T-helper 2 cell (primary cell): ENCODE measurements around the gene CC2D1A.

Source experiments
- DNase-seq, 5 experiments: peaks; one replicate each; pipeline versions ENCODE4 v3.0.0 to v3.0.0-alpha.2; 2012 to 2022

CC2D1A gene

DNA sequence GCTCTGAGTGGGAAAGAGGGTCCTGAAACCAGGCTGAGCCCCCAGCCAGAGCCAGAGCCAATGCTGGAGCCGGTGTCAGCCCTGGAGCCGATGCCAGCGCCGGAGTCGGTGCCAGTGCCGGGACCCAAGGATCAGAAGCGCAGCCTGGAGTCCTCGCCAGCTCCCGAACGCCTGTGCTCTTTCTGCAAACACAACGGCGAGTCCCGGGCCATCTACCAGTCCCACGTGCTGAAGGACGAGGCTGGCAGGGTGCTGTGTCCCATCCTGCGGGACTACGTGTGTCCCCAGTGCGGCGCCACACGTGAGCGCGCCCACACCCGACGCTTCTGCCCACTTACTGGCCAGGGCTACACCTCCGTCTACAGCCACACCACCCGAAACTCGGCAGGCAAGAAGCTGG lies 28.7 kb upstream of the CC2D1A start:
- DNase-seq: no peak

GRCh38 chr19:13880059-13881043 lies 25.6 kb upstream of the CC2D1A start:
- peak; percentile 93 to 99 (median 96) for DNase-seq

GRCh38 chr19:13881251-13881691 lies 24.7 kb upstream of the CC2D1A start:
- DNase-seq: peak in 1 of 5 experiments; percentile 51

GRCh38 chr19:13881692-13882418 lies 24.1 kb upstream of the CC2D1A start:
- peak in 3 of 5 experiments; percentile 31 to 82 (median 49) for DNase-seq

DNA sequence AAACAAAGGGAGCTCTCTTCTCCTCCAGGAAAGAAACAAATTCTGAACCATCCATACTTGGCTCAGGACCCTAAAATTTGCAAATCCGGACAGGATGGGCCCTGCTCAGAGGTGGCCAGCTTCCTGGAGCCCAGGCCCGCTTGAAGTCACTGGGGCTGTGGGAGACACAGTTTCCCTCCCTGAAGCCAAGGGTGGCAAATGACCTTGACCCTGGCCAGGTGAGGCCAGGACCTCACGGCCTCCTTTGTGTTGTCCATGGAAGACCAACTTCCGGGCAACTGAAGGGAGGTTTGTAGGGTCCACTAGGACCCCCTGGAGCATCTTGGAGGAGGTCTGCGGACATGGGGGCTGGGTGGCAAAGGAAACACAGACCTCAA lies 23.6 kb upstream of the CC2D1A start:
- no peak for DNase-seq

- DNase-seq: peak in 1 of 5 experiments; percentile 15
These were observed 23.2 kb upstream of the CC2D1A start for GRCh38 chr19:13882836-13883235.

DNA sequence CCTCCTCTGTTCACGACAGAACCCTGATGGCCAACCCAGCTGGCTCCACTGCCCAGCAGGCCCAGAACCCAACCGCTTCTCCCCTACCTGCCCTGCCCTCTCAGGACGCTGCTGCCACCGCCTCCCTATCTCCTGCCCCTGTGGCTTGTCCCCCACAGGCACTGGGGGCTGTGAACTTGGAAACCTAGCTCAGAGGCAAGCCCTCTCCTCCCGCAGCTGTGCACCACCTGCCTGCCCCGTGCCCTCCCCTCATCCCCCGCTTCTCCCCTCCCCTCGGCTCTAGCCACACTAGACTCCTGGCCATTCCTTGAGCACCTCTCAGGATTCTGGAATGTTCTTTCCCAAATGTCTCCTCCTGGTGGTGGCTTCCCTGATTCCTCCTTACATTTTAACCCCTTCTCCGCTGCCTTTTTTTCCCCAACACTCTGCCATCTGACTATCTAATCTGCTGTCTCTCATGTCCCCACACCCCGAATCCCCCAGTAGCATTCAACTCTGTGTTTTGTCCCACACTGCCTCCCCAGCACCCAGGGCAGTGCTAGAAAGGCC lies 22.4 kb upstream of the CC2D1A start:
- no peak for DNase-seq

DNA sequence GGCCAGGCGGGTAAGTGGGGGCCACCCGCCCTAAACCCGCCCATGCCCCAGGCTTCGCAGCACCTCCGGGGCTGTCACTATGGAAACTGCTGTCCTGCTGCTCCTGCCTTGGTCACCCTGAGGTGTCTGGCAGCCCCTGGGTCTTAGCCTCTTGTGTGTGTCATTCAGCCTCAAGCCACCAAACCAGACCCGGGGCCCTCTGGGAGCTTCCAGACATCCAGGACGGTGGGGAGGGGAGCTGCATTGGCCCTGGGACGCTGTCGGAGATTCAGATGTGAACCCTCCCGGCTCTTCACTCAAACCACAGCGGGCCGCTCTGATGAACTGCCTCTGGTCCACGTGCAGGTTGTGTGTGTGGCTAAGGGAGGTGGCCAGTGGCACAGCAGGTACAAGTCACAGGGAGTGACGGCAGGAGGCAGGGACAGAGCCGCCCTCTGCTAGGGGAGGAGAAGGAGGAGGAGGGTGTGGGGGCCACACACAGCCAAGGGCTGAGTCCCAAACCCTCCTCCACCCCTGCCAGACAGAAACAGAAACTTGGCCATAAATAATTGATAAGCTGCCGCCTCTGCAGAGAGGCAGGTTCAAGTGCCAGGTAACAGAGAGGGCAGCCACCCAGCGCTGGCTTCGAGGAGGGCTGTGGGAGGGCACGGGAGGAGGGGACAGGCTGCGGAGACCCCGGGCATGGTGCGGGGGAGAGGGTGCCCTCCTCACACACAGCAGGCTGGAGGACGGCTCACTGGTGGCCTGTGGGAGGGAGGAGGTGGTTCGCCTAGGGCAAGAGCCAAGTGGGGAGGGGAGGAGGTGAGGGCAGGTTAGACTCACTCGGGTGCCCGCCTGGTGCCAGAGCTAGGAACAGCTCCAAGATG lies 21.0 kb upstream of the CC2D1A start:
- no peak for DNase-seq

DNA sequence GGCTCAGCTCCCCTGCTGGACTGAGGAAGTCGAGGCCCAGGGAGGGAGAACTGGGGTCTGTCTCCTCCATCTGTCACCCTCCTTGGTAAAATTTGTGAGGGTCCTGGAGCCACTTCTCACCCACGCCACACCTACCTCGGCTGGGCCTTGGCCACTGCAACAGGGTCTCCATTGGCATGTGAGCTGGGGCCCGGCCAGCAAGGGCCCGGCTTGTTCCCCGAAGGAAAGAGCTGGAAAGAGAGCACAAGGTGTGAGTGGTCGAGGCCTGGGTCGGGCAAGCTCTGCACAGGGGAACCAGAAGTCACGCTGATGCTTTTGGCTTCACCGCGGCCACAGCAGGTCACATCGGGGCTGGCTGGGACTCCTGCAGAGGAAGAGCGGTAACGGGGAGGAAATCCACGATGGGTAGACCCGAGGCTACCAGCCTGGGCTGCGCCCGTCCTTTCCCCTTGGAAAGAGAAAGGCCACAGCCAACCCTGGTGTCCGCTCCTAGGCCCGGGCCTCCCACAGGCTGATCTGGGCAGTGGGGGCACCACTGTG lies 20.1 kb upstream of the CC2D1A start:
- no peak for DNase-seq

GRCh38 chr19:13887018-13887436 lies 19.0 kb upstream of the CC2D1A start:
- DNase-seq: peak in 2 of 5 experiments; percentile 40 to 77

DNA sequence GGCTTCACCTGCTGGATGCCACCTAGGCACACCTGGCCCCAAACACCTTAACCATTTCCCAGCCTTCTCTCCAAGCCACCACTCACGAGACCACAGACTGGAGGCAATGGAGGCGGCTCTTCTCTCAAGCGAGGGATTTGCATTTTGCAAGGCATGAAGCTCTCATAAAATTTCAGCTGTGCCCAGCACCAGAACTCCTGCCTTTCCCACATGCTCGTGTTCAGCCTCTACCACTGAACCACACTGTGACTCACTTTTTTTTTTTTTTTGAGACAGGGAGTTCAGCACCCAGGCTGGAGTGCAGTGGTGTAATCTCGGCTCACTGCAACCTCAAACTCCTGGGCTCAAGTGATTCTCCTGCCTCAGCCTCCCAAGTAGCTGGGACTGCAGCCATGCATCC lies 18.5 kb upstream of the CC2D1A start:
- DNase-seq: peak in 1 of 5 experiments; percentile 46

- no peak for DNase-seq
These were observed 17.7 kb upstream of the CC2D1A start for GRCh38 chr19:13888281-13888680.

GRCh38 chr19:13890136-13890535 lies 15.9 kb upstream of the CC2D1A start:
- DNase-seq: no peak

DNA sequence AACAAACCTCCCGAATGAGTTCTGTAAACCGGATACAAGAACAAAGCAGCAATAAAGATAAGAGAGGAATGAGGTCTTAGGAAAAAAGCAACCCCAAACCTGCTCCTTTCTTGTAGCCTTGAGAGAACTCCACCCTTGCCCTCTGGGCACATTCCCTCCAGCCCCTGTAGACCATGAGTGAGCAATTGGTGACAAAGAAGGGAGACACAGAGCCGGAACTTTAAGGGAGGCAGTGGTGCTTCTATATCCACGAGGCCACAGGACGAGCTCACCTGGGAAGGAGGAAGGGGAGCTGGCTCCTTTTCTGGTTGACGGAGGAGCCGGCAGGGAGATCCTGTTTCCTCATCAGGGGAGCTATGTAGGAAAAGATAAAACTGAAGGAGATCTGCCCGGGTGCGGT lies 13.1 kb upstream of the CC2D1A start:
- DNase-seq: no peak

DNA sequence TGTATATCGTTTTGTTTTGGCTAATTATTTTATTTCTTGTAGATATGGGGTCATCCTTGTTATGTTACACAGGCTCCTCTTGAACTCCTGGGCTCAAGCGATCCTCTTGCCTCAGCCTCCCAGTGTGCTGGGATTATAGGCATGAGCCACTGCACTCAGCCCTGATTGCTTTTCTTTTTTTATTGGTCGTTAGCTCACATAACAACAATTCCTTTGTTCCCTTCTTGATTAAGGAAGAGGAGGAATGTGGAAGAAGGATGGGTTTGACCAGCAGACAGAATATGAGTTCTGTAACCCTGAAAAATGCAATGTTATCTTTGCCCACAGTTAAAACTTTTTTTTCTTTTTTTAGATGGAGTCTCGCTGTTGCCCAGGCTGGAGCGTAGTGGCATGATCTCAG lies 11.4 kb upstream of the CC2D1A start:
- no peak for DNase-seq

DNA sequence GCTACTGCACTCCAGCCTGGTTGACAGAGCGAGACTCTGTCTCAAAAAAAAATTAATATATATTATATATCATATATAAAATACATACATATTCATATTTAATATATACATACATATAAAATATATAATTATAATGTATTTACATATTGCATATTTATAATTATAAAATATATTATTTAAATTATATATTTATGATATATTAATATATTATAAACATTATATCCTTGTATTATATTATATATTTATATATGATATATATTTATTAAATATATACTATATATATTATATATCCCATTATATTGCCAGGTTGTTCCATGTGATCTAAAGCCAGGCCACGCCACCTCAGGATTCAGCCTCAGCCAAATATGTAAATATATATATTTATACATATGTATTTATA lies 9.8 kb upstream of the CC2D1A start:
- no peak for DNase-seq

- DNase-seq: no peak
These were observed 6.6 kb upstream of the CC2D1A start for GRCh38 chr19:13899393-13899792.

GRCh38 chr19:13899912-13900584 lies 6.0 kb upstream of the CC2D1A start:
- DNase-seq: no peak

DNA sequence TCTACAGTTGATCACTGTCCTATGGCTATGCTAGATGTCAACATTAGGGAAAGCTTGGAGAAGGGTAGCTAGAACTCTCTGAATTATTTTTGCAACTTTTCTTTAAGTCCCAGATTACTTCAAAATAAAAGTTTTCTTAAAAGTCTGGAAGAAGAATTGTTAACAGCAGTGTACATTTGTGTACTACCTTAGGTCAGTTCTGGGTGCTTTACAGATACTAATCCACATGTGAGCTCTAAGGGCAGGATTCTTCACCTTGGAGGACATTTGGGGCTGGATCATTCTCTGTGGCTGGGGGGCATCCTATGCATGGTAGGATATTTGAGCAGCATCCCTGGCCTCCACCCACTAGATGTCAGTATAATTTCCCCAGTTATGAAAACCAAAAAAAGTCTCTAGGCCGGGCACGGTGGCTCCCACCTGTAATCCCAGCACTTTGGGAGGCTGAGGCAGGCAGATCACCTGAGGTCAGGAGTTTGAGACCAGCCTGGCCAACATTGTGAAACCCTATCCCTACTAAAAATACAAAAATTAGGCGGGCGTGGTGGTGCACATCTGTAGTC lies 2.9 kb upstream of the CC2D1A start:
- DNase-seq: peak in 2 of 5 experiments; percentile 21 to 65

- DNase-seq: peak in 2 of 5 experiments; percentile 23 to 30
These were observed 512 bp downstream of the CC2D1A start for GRCh38 chr19:13906521-13906904.

DNA sequence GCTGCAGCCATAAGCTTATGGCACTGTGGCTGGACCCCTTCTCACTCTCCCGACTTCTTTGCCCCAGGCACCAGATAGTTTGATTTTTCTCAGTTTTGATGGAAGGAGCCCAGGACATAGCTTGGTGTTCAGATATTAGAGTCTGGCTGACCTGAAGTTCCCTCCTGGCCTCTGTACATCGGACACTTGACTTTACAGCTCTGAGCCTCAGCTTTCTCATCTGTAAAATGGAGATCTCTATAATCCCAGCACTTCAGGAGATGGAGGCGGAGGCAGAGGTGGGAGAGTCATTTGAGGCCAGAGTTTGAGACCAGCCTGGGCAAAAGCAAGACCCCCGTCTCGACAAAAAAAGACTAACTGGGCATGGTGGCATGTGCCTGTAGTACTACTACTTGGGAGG lies 909 bp downstream of the CC2D1A start:
- no peak for DNase-seq
